GM12878 (cell line): ENCODE measurements around the gene CMTM2. TPM values are rescaled to one million over a fixed set of nuclear protein-coding genes. Genes with fewer than 3 reads are reported as not detected.
A peak's percentile ranks its signal among the peaks of the same experiment; 100 is the strongest.

Experiments used
- ATAC-seq: fragments of 200-7000 bp; cut with Tn5 transposase; 3 replicates; pipeline ENCODE4 v1.9.1; 2020; ENCODE audit warnings: mild to moderate bottlenecking, moderate library complexity
- BruUV-seq: library from RNA; stranded (reverse); fragments of 400-500 nt; replicated peaks from 2 replicates; lab custom pipeline; 2021; lab: Mats Ljungman, UMichigan
- CTCF ChIA-PET: fragments of 300-600 bp; sonication (Branson Sonifier 250); formaldehyde crosslinking; extraction: SDS; loops from one replicate; lab custom pipeline; 2021; ENCODE audit warnings: inconsistent platforms; lab: Yijun Ruan, JAX
- POLR2A ChIA-PET: fragments of 350-600 bp; formaldehyde crosslinking; extraction: SDS; loops from one replicate; lab custom pipeline; 2021; ENCODE audit warnings: inconsistent platforms; lab: Charles Lee
- RAD21 ChIA-PET: fragments of 300-600 bp; sonication (Branson Sonifier 250); formaldehyde crosslinking; loops from one replicate; lab custom pipeline; 2023; ENCODE audit warnings: antibody characterized with exemption; ENCODE audit not compliant: unreplicated experiment; lab: Charles Lee
- SMC1A ChIA-PET: fragments of 300-600 bp; sonication (Branson Sonifier 250); formaldehyde crosslinking; loops from one replicate; lab custom pipeline; 2023; ENCODE audit not compliant: unreplicated experiment, uncharacterized antibody; lab: Charles Lee
- DNase-seq: peaks from one replicate; pipeline ENCODE4 v3.0.0-alpha.2; 2011; ENCODE audit warnings: low read depth, low spot score
- FAIRE-seq: peaks from 3 replicates; lab custom pipeline; 2011; peaks lifted over from hg19 to GRCh38; lab: Jason Lieb, UNC
- H2AFZ ChIP-seq: 2 replicates; pipeline ENCODE4 v1.6.0; 2011; ENCODE audit warnings: low read depth, low read length, control low read depth; ENCODE audit not compliant: control insufficient read depth
- H3K27ac ChIP-seq: 2 replicates; pipeline ENCODE4 v1.5.1; 2011; ENCODE audit warnings: control low read depth; ENCODE audit not compliant: control insufficient read depth, insufficient read depth
- H3K27me3 ChIP-seq, 2 experiments: replicated peaks in 1 of 2; 2 replicates each; pipeline versions ENCODE4 v1.6.0 to v1.6.1; 2011; ENCODE audit warnings: low read length in 1 of 2; ENCODE audit not compliant: control insufficient read depth in 2 of 2, insufficient read depth in 2 of 2
- H3K36me3 ChIP-seq, 2 experiments: 2 replicates each; pipeline ENCODE4 v1.5.1; 2011; ENCODE audit warnings: low read length in 1 of 2; ENCODE audit not compliant: control insufficient read depth in 2 of 2, insufficient read depth in 2 of 2
- H3K4me1 ChIP-seq: 2 replicates; pipeline ENCODE4 v1.6.1; 2011; ENCODE audit warnings: mild to moderate bottlenecking, low read length, moderate library complexity, mixed read lengths; ENCODE audit not compliant: control insufficient read depth, insufficient read depth
- H3K4me2 ChIP-seq: 2 replicates; pipeline ENCODE4 v1.6.0; 2011; ENCODE audit warnings: control low read depth; ENCODE audit not compliant: control insufficient read depth, insufficient read depth
- H3K4me3 ChIP-seq: fragments of 200-600 bp; sonication (generic); 2 replicates; pipeline ENCODE4 v1.5.1; 2016
- H3K79me2 ChIP-seq: 2 replicates; pipeline ENCODE4 v1.6.0; 2011; ENCODE audit warnings: low read length; ENCODE audit not compliant: control insufficient read depth, insufficient read depth
- H3K9ac ChIP-seq: 2 replicates; pipeline ENCODE4 v1.8.0; 2011; ENCODE audit warnings: low read length, control low read depth, mixed read lengths; ENCODE audit not compliant: control insufficient read depth, insufficient read depth
- H3K9me3 ChIP-seq: replicated peaks from 3 replicates; pipeline ENCODE4 v1.5.1; 2011; ENCODE audit warnings: mild to moderate bottlenecking, low read length; ENCODE audit not compliant: control insufficient read depth, insufficient read depth
- H4K20me1 ChIP-seq: 2 replicates; pipeline ENCODE4 v1.6.0; 2011; ENCODE audit not compliant: control insufficient read depth, insufficient read depth
- BHLHE40 ChIP-seq, 2 experiments: fragments of 450-650 bp in 1 of 2; IDR thresholded peaks; 2 replicates each; pipeline ENCODE4 v1.6.1; 2011 to 2017; ENCODE audit warnings: low read depth in 2 of 2, borderline replicate concordance in 1 of 2, improper control_type of control experiment in 1 of 2, low read length in 1 of 2, mild to moderate bottlenecking in 1 of 2
- CHD1 ChIP-seq: IDR thresholded peaks from 2 replicates; pipeline ENCODE4 v1.6.1; 2012; ENCODE audit warnings: low read depth, low read length, improper control_type of control experiment
- E2F4 ChIP-seq: IDR thresholded peaks from 2 replicates; pipeline ENCODE4 v1.6.1; 2012; ENCODE audit warnings: low read depth, low read length, improper control_type of control experiment
- EED ChIP-seq: sonication (generic); IDR thresholded peaks from 2 replicates; pipeline ENCODE4 v1.6.1; 2016; ENCODE audit warnings: antibody characterized with exemption, low read depth
- ETV6 ChIP-seq, 2 experiments: fragments of 450-650 bp in 1 of 2; IDR thresholded peaks in 1 of 2; conservative IDR thresholded peaks in 1 of 2; 2 replicates each; pipeline ENCODE4 v1.6.1; 2014; ENCODE audit warnings: antibody characterized with exemption in 1 of 2, borderline replicate concordance in 1 of 2, low read depth in 1 of 2, mild to moderate bottlenecking in 1 of 2, moderate library complexity in 1 of 2
- FOS ChIP-seq: IDR thresholded peaks from 3 replicates; pipeline ENCODE4 v1.6.1; 2011; ENCODE audit warnings: borderline replicate concordance; ENCODE audit not compliant: insufficient read length; ENCODE audit errors: extremely low read depth
- FOXM1 ChIP-seq: IDR thresholded peaks from 2 replicates; pipeline ENCODE4 v1.6.1; 2012; ENCODE audit warnings: low read depth, mild to moderate bottlenecking, inconsistent platforms, low read length, moderate library complexity
- GATAD2B ChIP-seq: fragments of 450-650 bp; conservative IDR thresholded peaks from 2 replicates; pipeline ENCODE4 v1.6.1; 2017; ENCODE audit warnings: low read depth, mild to moderate bottlenecking, moderate library complexity
- HCFC1 ChIP-seq: fragments of 150-350 bp; IDR thresholded peaks from 2 replicates; pipeline ENCODE4 v1.6.1; 2014; ENCODE audit warnings: low read length
- JUND ChIP-seq: IDR thresholded peaks from 2 replicates; pipeline ENCODE4 v1.6.1; 2012; ENCODE audit warnings: low read depth, mild to moderate bottlenecking, low read length, improper control_type of control experiment, moderate library complexity
- NRF1 ChIP-seq: conservative IDR thresholded peaks from 2 replicates; pipeline ENCODE4 v1.6.1; 2011; ENCODE audit warnings: mild to moderate bottlenecking, low read depth, low read length, improper control_type of control experiment
- PBX3 ChIP-seq: IDR thresholded peaks from 2 replicates; pipeline ENCODE4 v1.6.1; 2011; ENCODE audit warnings: mild to moderate bottlenecking, low read depth, low read length, moderate library complexity; ENCODE audit not compliant: insufficient replicate concordance
- RCOR1 ChIP-seq: conservative IDR thresholded peaks from 2 replicates; pipeline ENCODE4 v1.6.1; 2012; ENCODE audit warnings: low read depth, low read length, improper control_type of control experiment
- SRF ChIP-seq, 2 experiments: IDR thresholded peaks; 2 replicates each; pipeline ENCODE4 v1.6.1; 2011; ENCODE audit warnings: low read depth in 2 of 2, low read length in 2 of 2, mild to moderate bottlenecking in 1 of 2, moderate library complexity in 1 of 2
- STAT1 ChIP-seq: fragments of 450-650 bp; conservative IDR thresholded peaks from 2 replicates; pipeline ENCODE4 v1.6.1; 2014; ENCODE audit warnings: antibody characterized with exemption, mild to moderate bottlenecking
- TCF12 ChIP-seq: IDR thresholded peaks from 2 replicates; pipeline ENCODE4 v1.6.1; 2011; ENCODE audit warnings: low read depth, mild to moderate bottlenecking, low read length
- USF1 ChIP-seq: IDR thresholded peaks from 2 replicates; pipeline ENCODE4 v1.6.1; 2011; ENCODE audit warnings: borderline replicate concordance, low read depth, mild to moderate bottlenecking, moderate library complexity, mixed read lengths, low read length; ENCODE audit not compliant: insufficient read depth; ENCODE audit errors: extremely low read length
- USF2 ChIP-seq: IDR thresholded peaks from 2 replicates; pipeline ENCODE4 v1.6.1; 2011; ENCODE audit warnings: low read depth, low read length, improper control_type of control experiment, borderline replicate concordance
- YBX1 ChIP-seq: fragments of 450-650 bp; IDR thresholded peaks from 2 replicates; pipeline ENCODE4 v1.6.1; 2016; ENCODE audit warnings: antibody characterized with exemption
- WGBS: methylation state at CpG from one replicate; pipeline ENCODE4 v1.1.6; 2016; ENCODE audit warnings: low lambda C conversion rate; ENCODE audit not compliant: insufficient replicate concordance, insufficient coverage; ENCODE audit errors: missing lambda C conversion rate; 5-methylcytosine and 5-hydroxymethylcytosine counted together
- in situ Hi-C: fragments of 300-500 bp; cut with MboI; formaldehyde crosslinking; loops from 9 replicates; pipeline ENCODE4 v1.14.3; 2018; ENCODE audit warnings: mixed read lengths
- intact Hi-C: fragments of 100-400 bp; cut with micrococcal nuclease; formaldehyde crosslinking; loops from one replicate; pipeline ENCODE4 v1.14.2; 2022; ENCODE audit not compliant: unreplicated experiment
- polyA plus RNA-seq, 11 experiments: library from polyadenylated mRNA; depleted of rRNA in 4 of 11; unstranded in 6 of 11; stranded (reverse) in 5 of 11; fragments of >200 nt; fragmentation: Nextera tagmentation in 4 of 11; fragmentation: Illumina TruSeq in 1 of 11; extraction: Ambion mirVana in 4 of 11; extraction: Trizol in 1 of 11; gene quantifications; 1 replicate in 1 of 11; 2 replicates in 10 of 11; pipeline versions ENCODE4 v1.2.1 to v1.2.3, GENCODE V29; 2011 to 2016; ENCODE audit warnings: inconsistent platforms in 2 of 11, missing spikeins in 2 of 11, low read depth in 1 of 11
- total RNA-seq, 4 experiments: library from RNA; depleted of rRNA in 3 of 4; stranded (reverse); fragments of >200 nt in 3 of 4; fragmentation: Illumina TruSeq in 1 of 4; extraction: Trizol in 1 of 4; gene quantifications; 2 replicates each; pipeline versions ENCODE4 v1.2.1 to v1.2.3, GENCODE V29; 2013 to 2021

The CMTM2 gene
- total and polyA plus RNA-seq, 10 of the 15 experiments (the other 5 are each of a cell fraction or from before 2014, with no cell fraction given) = 0.26 to 0.34 TPM; not detected in 8

- TF ChIP-seq FOS (no peak), TCF12 (no peak), BHLHE40 (IDR thresholded peaks at IDR 0.05; ENCODE audit: borderline replicate concordance in 1 of 2, low read depth in 2 of 2, low read length in 1 of 2) (peak; percentile 82 to 89), NRF1 (no peak), SRF (IDR thresholded peaks at IDR 0.05; ENCODE audit: low read depth in 2 of 2, low read length in 2 of 2) (no peak), E2F4 (no peak), JUND (no peak), FOXM1 (no peak), HCFC1 (no peak), CHD1 (no peak), YBX1 (no peak)
- TF ChIP-seq, all 136 proteins: peak for 8
Measured at GRCh38 chr16:66590322-66590721, 11.1 kb downstream of the CMTM2 start (continued).

GRCh38 chr16:66591018-66591417 is 11.8 kb downstream of the CMTM2 start:
- Histone ChIP-seq H3K4me1 (peaks cover 4% of the 10 kb centered on the region), H3K79me2 (no peaks in the 10 kb centered on the region), H3K27me3 (peaks cover 0 to 4% of the 10 kb centered on the region in 2 experiments; a peak in 1 of 4 replicates), H4K20me1 (no peaks in the 10 kb centered on the region), H3K27ac (no peak overlapping the region), H3K4me3 (no peak overlapping the region), H3K36me3 (no peaks in the 10 kb centered on the region), H3K9ac (no peak overlapping the region), H3K4me2 (no peak overlapping the region), H3K9me3 (no peaks in the 10 kb centered on the region; the same call in 2 of the 3 replicates), H2AFZ (no peak overlapping the region)
- FAIRE-seq (no peak), DNase-seq (no peak), ATAC-seq (no peak)
- BruUV-seq = no TSS peak
- SMC1A ChIA-PET = interaction anchor here (0.7 to 2.6 kb wide), 14 partner anchors 8 to 234 kb away, joined by 3 to 30 read pairs (median 6); partner anchors contain the start of genes CKLF and CMTM3
- intact Hi-C loops (no loop called here), in situ Hi-C loops (no loop called here)
- CTCF ChIA-PET = interaction anchor here (0.6 to 3.1 kb wide), 21 partner anchors 8 to 277 kb away, joined by 3 to 61 read pairs (median 7); partner anchors contain the start of gene CMTM3
- RAD21 ChIA-PET = interaction anchor here (0.9 to 3.1 kb wide), 10 partner anchors 13 to 185 kb away, joined by 3 to 51 read pairs (median 8); partner anchors contain the start of genes CKLF and CMTM3
- POLR2A ChIA-PET = interaction anchor here (2.0 kb wide), 1 partner anchor 13 kb away, joined by 4 read pairs; no protein-coding TSS in a partner anchor
- WGBS = 84% methylated on average over 4 of the region's 4 CpGs
- TF ChIP-seq USF2 (no peak), GATAD2B (no peak), USF1 (no peak), RCOR1 (no peak), EED (no peak), STAT1 (no peak), ETV6 (conservative IDR thresholded peaks at IDR 0.05 in 1 of 2, IDR thresholded peaks at IDR 0.05 in 1 of 2; ENCODE audit: borderline replicate concordance in 1 of 2, low read depth in 1 of 2) (no peak), PBX3 (no peak)
